Measurements from ENCODE around the gene ARHGEF6.

DNA sequence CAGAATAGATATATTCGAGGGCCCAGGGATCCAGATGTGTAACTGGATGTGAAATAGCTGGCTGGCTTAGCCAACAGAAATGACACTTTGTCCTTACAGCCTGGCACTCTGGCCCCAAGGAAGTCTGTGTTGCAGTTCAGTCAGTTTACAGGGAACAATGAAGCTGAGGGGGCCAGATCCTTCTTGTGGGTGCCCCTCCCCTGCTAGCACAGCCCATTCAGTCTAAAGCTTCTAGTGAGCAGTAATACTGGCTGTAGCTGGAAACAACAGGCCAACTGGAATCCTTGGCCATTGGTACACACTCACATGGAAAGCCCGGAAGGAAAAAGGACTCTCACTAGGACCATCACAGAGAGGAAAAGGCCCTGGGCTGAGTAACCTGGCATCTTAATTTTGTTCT, 155.5 kb downstream of the ARHGEF6 start:
- TF ChIP-seq, protein P1, sequence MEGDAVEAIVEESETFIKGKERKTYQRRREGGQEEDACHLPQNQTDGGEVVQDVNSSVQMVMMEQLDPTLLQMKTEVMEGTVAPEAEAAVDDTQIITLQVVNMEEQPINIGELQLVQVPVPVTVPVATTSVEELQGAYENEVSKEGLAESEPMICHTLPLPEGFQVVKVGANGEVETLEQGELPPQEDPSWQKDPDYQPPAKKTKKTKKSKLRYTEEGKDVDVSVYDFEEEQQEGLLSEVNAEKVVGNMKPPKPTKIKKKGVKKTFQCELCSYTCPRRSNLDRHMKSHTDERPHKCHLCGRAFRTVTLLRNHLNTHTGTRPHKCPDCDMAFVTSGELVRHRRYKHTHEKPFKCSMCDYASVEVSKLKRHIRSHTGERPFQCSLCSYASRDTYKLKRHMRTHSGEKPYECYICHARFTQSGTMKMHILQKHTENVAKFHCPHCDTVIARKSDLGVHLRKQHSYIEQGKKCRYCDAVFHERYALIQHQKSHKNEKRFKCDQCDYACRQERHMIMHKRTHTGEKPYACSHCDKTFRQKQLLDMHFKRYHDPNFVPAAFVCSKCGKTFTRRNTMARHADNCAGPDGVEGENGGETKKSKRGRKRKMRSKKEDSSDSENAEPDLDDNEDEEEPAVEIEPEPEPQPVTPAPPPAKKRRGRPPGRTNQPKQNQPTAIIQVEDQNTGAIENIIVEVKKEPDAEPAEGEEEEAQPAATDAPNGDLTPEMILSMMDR (IDR thresholded peaks at IDR 0.05) = no peak
- TF ChIP-seq POLR2A (IDR thresholded peaks at IDR 0.05) = no peak

Data from breast epithelium (tissue), 3 donors.